ENCODE data around the gene CST8. TPM values are rescaled to one million over a fixed set of nuclear protein-coding genes. Genes with fewer than 3 reads are reported as not detected.

The CST8 gene
- total RNA-seq, 1 donor from 2014 or later = not detected

DNA sequence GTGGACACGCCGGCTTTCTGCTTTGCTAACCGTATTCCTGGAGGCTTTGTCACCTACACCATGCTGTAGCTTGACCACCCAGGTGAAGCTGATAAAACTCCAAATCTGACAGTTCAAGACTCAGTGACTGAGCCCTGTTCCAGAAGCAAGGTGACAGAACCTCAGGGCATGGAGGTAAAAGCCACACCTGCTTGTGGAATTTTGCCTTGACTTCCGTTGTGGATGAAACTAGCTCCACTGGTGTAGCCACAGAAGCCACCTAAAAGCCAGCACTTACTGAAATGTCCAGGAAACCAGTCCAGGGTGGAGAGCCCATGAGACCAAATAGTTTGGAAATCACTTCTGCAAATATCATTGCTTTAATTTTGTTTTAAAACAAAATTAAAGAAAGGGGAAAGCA is 11.0 kb downstream of the CST8 start:
- no peak for DNase-seq (ENCODE audit: extremely low spot score in 2 of 2)
- Histone ChIP-seq H3K4me3 (no peak overlapping the region), H3K9me3 (no peaks in the 10 kb centered on the region), H3K27ac (no peak overlapping the region), H3K27me3 (no peaks in the 10 kb centered on the region), H3K4me1 (no peaks in the 10 kb centered on the region), H3K36me3 (no peaks in the 10 kb centered on the region)
- intact Hi-C loops (cut with DNase I) = no loop called here
- TF ChIP-seq POLR2AphosphoS5 (IDR thresholded peaks at IDR 0.05; ENCODE audit: insufficient read depth in 1 of 2, low read depth in 1 of 2) = no peak
- TF ChIP-seq, protein P1, sequence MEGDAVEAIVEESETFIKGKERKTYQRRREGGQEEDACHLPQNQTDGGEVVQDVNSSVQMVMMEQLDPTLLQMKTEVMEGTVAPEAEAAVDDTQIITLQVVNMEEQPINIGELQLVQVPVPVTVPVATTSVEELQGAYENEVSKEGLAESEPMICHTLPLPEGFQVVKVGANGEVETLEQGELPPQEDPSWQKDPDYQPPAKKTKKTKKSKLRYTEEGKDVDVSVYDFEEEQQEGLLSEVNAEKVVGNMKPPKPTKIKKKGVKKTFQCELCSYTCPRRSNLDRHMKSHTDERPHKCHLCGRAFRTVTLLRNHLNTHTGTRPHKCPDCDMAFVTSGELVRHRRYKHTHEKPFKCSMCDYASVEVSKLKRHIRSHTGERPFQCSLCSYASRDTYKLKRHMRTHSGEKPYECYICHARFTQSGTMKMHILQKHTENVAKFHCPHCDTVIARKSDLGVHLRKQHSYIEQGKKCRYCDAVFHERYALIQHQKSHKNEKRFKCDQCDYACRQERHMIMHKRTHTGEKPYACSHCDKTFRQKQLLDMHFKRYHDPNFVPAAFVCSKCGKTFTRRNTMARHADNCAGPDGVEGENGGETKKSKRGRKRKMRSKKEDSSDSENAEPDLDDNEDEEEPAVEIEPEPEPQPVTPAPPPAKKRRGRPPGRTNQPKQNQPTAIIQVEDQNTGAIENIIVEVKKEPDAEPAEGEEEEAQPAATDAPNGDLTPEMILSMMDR (IDR thresholded peaks at IDR 0.05) = no peak
- no peak for TF ChIP-seq POLR2A (IDR thresholded peaks at IDR 0.05)

DNA sequence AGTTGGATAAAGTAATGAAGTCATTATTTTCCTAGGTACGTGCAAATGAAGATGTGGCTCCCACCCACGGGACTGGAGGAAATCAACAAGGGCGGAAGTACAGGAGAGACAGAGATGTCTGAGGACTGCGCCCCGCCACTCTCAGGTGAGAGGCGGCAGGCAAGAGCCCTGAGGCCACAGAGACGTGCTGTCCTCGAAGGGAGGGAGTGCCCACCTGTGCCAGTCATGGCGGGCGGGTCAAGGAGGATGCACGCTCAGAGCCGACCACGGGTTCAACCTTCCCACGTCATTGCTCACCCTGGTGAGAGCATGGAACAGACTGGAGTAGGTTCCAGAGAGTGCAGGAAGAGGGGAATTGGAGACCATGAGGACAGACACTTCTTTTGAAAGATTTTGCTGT is 12.7 kb downstream of the CST8 start:
- DNase-seq (ENCODE audit: extremely low spot score in 2 of 2) = no peak
- Histone ChIP-seq H3K4me3 (no peak overlapping the region), H3K36me3 (no peaks in the 10 kb centered on the region), H3K9me3 (no peaks in the 10 kb centered on the region), H3K27ac (no peak overlapping the region), H3K4me1 (no peaks in the 10 kb centered on the region), H3K27me3 (no peaks in the 10 kb centered on the region)
- intact Hi-C loops (cut with DNase I) = no loop called here
- TF ChIP-seq POLR2A (IDR thresholded peaks at IDR 0.05) = no peak
- TF ChIP-seq POLR2AphosphoS5 (IDR thresholded peaks at IDR 0.05; ENCODE audit: insufficient read depth in 1 of 2, low read depth in 1 of 2) = no peak
- TF ChIP-seq, protein P1 (IDR thresholded peaks at IDR 0.05) = no peak

DNA sequence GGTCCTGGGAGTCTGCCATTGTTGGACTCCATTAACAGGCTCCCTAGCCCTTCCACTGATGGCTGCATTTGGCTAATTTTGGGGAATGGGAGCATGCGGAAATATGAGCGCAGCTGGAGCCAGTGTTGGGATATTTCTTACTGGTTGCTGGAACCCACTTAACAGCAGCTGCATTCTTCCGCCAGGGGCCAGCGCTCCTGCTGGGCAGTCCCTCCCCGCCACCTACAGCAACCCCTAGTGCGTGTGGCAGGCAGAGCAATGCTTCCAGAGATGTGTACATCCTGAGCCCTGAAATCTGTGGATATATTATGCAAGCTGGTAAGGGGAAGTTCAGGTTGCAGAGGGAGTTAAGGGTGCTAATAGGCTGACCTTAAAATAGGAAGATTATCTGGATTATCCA is 16.4 kb downstream of the CST8 start:
- Histone ChIP-seq H3K27me3 (no peaks in the 10 kb centered on the region), H3K27ac (no peak overlapping the region), H3K36me3 (no peaks in the 10 kb centered on the region), H3K4me3 (no peak overlapping the region), H3K4me1 (no peaks in the 10 kb centered on the region), H3K9me3 (no peaks in the 10 kb centered on the region)
- no peak for DNase-seq (ENCODE audit: extremely low spot score in 2 of 2)
- intact Hi-C loops (cut with DNase I) = no loop called here
- TF ChIP-seq POLR2A (IDR thresholded peaks at IDR 0.05) = no peak
- TF ChIP-seq, protein P1 (IDR thresholded peaks at IDR 0.05) = no peak
- TF ChIP-seq POLR2AphosphoS5 (IDR thresholded peaks at IDR 0.05; ENCODE audit: insufficient read depth in 1 of 2, low read depth in 1 of 2) = no peak

DNA sequence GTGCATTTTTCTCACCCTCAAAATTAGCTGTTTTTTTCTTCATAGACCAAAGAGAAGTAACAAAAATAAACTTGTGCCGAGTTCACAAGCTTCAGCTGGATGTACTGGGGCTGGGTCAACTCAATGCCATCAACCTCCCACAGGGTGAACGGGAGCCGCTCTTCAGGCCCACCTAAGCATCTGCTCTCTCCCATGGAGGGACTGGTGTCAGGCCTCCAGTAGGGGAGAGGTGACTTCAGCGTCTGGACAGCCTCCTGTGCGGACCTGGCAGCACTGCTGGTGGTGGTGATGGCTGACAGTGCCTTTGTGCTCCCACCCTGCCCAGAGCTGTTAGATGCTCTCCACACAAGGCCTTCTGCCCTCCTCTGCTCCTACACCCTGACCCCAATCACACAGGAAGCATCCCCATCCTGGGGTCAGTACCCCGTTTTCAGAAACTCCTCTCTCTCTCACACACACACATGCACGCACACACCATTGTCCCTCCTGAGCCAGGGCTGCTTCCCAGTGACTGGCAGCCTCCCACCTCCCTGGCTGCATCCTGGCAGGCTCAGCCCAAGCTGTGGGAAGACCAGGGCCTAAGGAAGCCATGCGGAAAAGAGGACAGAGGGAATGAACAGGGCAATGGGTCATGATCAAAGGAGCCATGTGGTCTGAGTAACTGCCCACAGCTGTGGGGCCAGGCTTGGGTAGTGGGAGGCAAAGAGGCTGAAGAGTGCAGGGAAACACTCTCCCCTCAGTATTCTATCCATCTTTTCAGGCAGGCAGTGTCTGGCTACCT is 17.7 kb downstream of the CST8 start:
- DNase-seq (ENCODE audit: extremely low spot score in 2 of 2) = no peak
- no peak overlapping the region for H3K4me3 ChIP-seq
- H3K9me3 ChIP-seq = no peaks in the 10 kb centered on the region
- intact Hi-C loops (cut with DNase I) = no loop called here
- no peaks in the 10 kb centered on the region for H3K4me1 ChIP-seq
- TF ChIP-seq, protein P1 (IDR thresholded peaks at IDR 0.05) = no peak
- H3K36me3 ChIP-seq = no peaks in the 10 kb centered on the region
- no peak overlapping the region for H3K27ac ChIP-seq
- no peaks in the 10 kb centered on the region for H3K27me3 ChIP-seq

DNA sequence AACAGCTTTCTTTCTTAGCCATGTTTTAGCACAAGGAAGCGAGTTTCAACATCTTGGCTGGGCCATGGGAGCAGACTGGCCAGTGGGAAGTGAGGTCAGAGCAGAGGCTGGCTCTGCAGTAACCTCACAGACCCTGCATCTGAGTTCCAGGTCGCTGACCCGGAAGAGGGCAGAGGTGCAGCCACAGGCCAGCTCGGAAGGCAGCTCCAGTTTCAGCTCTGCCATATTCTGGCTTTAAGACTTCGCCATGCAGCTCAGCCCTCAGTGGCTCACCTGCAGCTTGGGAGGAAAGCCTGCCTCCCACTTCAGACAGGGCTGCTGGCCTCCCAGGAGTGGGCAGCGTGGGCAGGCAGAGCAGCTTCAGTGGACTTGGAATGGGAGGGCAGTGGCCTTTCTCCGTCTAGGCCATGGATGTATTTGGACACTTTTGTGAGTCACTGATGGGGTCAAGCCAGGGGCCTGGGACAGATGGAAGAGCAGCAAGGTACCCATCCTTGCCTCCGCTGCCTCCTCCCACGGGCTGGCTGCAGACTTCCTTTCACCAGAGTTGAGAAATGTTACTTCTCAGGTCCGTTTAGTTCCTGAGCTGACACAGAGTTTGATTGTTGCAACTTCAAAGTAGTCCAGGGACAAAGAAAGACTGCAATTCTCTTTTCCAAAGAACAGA is 18.5 kb downstream of the CST8 start:
- intact Hi-C loops (cut with DNase I) = no loop called here
- TF ChIP-seq POLR2AphosphoS5 (IDR thresholded peaks at IDR 0.05; ENCODE audit: insufficient read depth in 1 of 2, low read depth in 1 of 2) = no peak
- TF ChIP-seq POLR2A (IDR thresholded peaks at IDR 0.05) = no peak
- Histone ChIP-seq H3K36me3 (no peaks in the 10 kb centered on the region), H3K27ac (no peak overlapping the region), H3K9me3 (no peaks in the 10 kb centered on the region), H3K4me3 (no peak overlapping the region), H3K27me3 (no peaks in the 10 kb centered on the region), H3K4me1 (no peaks in the 10 kb centered on the region)
- no peak for DNase-seq (ENCODE audit: extremely low spot score in 2 of 2)
